ENCODE data around the gene PADI3.

Gene PADI3

DNA sequence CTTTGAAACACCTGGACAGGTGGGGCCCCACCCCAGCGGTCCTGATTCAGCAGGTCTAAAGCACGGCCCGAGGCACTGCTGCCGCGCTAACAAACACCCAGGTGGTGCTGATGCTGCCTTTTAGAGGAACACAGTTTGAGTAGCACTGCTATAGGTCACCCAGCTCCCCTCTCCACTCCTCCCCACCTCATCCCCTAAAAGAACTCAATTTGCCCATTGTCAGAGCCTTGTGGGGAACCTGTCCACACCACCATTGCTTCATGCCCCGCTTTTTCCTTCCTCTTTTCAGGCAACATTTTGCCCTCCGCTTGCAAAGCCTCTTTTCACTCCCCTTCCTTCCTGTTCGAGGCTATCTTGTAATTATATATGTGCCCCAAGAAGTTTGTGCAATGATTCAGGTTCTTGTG lies 32.9 kb downstream of the PADI3 start:
- intact Hi-C loops (cut with DNase I) = no loop called here
- DNase-seq = peak in 4 of 42 donors; percentile 9 to 43 (median 20)

DNA sequence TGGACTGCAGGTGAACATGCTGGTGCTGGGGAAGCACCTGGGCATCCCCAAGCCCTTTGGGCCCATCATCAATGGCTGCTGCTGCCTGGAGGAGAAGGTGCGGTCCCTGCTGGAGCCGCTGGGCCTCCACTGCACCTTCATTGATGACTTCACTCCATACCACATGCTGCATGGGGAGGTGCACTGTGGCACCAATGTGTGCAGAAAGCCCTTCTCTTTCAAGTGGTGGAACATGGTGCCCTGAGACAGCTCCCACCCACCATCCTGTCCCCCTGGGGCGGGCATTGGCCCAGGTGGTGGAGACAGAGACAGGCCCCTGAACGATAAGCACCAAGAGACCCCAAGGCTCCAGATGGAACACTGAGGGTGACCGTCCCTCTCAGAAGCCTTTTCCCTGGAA lies 33.9 kb downstream of the PADI3 start:
- intact Hi-C loops (cut with DNase I) = no loop called here

DNA sequence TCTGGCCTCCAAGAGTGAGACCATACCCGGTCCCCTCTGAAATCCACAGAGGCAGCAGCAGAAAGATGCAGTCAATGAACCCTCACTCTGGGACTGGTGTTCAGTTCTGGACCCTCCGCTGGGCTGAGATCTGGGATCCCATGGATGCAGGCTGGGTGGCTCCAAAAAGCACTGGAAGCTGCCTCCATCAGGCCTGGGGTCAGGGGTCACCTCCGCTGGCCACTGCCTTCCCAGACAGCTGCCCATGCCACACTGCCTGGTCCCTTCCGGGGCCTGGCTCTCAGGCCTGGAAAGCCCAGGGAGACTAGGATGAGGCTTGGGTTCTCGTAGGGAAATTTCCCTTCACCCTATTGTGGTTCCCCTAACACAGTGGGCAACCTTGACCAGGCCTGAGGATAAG lies 37.7 kb downstream of the PADI3 start:
- intact Hi-C loops (cut with DNase I) = no loop called here
- DNase-seq = no peak

More for the DNA sequence above, 33.9 kb downstream of the PADI3 start:
- DNase-seq = no peak

DNA sequence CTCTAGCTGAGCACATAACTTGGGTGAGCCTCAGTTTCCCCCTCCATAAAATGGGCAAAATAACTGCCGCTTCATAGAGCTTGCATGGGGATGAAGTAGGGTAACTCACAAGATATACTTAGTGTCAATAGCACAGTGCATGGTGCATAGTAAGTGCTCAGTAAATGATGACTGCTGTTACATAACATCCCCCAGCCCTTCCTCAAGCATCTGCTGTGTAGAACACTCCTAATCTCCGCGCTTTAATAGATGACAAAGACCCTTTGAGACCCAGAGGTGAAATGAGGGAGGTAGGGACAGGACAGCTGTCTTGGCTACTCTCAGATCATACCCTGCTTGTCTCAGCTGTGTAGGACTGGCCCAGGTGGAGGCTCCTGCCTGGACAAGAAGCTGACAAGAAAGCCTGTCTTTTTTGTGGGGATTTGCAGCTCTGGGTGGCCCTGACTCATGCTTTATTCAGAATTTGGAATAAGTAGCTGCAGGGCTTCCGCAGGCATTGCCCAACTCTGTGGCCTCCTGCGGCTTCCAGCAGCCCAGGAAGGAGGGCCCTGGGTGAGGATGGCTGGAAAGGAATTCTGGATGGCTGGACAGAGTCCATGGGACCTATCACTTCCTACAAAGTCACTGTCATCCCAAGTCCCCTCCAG lies 38.4 kb downstream of the PADI3 start:
- intact Hi-C loops (cut with DNase I) = no loop called here
- DNase-seq = no peak

DNA sequence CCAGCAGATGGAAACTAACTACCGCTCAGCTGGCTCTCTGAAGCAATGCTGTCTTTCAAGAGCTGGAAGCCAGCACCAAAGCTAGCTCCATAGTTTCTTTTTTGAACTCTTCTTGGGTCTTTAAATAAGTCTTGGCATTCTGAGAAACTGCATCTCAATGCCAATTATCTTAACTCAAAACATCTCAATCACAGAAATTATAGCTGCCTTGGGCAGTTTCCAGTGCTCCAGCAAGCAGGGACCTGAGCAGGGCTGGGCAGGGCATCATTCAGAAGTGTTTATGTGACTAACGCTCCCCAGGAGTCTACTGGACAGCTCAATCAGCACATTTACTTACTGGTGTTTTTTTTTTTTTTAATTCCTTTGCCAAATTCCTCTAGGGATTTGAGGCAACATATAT lies 40.8 kb downstream of the PADI3 start:
- DNase-seq = no peak
- intact Hi-C loops (cut with DNase I) = no loop called here

DNA sequence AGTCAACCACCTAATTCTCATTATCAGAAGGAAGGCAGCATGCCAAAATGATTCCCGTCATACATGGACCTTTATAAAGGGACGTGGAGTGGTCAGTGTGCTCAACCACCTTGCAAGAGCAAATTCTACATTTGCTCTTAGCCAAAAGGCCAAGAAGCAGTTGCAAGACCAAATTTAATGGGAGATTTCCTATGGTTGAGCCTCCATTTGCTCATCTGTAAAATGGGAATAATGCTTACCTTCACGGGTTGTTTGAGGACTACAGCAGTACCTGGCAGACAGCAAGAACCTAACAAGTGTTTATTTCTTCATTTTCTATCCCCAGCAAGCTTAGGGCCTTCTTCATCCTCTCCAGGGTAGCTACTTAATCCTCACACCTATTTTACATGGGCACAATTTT lies 41.7 kb downstream of the PADI3 start:
- intact Hi-C loops (cut with DNase I) = no loop called here
- no peak for DNase-seq

DNA sequence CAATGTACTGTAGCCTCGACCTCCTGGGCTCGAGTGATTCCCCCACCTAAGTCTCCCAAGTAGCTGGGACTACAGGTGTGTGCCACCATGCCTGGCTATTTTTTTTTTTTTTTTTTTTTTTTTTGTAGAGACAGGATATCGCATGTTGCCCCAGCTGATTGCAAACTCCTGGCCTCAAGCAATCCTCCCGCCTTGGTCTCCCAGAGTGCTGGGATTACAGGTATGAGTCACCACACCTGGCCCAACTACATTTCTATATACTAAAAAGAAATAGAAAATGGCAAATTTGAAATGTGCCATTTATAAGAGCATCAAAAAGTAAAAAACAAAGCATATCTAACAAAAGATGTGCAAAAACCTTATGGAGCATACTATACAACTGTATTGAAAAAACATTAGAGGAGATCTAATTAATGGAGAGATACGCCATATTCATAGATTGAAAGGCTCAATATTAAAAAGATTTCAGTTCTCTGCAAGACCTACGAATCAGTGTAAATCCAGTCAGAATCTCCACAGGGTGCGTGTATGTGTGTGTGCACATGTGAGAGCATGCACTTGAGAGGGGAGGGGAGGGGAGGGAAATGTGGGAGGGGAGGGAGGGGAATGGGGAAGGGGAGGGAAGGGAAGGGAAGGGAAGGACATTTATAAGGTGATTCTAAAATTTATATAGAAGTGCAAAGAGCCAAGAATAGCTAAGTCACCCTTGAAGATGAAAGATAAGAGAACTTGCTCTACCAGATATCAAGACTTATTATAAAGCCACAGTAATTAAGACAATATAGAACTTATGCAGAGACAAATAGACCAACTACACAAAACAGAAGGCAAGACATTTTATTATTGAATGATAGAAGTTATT lies 43.6 kb downstream of the PADI3 start:
- DNase-seq = no peak
- intact Hi-C loops (cut with DNase I) = no loop called here

DNA sequence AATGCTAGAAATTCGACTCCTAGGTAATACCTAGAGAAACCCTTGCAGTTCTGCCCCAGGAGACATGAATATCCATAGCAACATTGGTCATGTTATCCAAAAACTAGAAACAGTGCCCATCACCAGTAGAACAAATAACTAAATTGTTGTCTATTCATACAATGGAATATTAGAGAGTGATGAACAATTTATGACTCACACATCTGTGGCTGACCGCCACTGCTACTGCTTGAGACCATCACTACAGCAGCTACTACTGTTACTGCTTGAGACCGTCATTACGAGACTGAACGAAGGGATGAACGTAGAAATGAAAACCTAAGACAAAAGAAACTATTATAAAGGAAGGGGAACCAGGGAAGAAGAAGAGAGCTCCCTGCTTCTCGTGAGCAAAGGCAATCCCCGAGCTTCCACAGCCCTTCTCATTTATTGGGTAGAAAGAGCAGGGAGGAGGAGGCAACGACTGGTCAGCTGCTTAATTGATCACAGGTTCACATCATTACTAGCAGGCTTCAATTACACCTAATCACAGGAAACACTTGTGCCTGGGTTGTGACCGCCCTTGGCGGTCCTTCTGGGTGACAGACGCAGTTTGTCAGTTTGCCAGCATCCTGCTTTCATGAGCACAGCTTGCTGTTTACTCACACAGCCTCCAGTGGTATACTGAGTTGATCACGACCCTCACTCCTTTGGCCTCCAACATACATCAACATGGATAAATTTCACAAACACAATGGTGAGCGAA lies 45.0 kb downstream of the PADI3 start:
- intact Hi-C loops (cut with DNase I) = no loop called here
- no peak for DNase-seq

DNA sequence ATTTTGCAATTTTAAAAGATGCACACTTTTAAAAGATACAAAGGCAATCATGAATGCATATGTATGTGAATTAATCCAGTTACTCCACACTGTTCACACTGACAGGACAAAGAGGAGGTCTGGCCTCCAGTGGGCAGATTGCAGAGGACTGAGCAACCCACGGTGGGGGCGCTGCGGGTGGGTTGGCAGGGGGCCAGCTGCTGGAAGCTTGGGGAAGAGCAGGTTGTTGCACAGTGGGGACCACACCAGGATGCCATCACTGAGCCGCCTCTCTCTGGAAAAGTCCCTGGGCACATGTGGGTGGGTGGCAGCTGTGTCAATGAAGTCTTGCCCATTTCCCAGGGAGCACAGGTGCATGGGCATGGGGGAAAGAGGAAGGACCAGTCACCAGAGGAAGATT lies 46.4 kb downstream of the PADI3 start:
- DNase-seq = no peak
- intact Hi-C loops (cut with DNase I) = no loop called here

DNA sequence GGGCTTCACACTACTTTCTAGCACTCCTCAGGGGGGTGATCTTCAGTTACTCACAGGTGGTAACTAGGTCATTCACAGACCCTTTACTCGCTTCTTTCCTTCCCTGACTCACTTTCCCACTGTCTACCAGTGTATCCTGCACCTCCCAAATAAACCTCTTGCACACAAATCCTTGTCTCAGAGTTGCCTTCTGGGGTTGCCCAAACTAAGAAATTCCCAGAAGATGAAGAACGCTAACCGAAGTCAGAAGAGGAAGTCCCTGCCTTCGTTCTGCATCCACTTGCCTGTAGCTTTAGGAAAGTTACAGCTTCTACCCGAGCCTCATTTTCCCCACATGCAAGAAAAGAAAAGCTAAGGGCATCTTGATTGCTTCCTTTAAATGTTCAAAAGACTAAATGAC lies 47.2 kb downstream of the PADI3 start:
- no peak for DNase-seq
- intact Hi-C loops (cut with DNase I) = no loop called here

DNA sequence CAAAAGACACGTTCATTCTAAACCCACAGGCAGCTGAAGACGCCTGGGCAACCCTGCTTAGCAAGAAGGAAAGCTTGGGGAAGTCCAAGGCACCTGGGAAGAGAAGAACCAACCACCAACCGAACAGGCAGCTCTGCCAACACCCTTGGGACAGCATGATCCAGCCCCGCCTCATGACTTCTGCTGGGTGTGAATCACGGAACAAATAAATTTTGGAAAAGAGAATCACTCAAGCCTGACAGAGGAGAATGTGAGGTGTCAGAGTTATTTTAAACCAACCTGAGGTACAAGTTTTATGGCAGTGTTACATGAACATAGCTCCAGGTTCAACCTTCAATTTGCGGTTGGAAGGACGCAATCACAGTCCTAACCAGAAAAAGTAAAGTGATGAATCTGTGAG lies 49.1 kb downstream of the PADI3 start:
- DNase-seq = no peak
- intact Hi-C loops (cut with DNase I) = no loop called here

DNA sequence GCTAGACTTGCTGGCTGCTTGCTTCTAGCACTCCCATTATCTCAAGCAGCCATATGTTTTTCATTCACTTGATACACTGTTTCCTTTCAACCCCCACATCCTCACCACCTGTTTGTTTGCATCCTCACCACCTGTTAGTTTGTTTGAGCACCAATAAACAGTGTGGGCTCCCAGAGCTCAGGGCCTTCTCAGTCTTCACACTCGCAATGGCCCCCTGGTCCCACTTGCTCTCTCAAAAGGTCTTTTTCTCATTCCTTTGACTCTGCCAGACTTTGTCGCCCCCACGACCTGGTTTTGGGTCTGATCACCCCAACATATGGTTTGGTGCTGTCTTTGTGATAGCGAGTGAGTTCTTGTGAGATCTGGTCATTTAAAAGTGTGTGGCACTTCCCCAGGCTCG lies 52.9 kb downstream of the PADI3 start:
- no peak for DNase-seq
- intact Hi-C loops (cut with DNase I) = no loop called here

DNA sequence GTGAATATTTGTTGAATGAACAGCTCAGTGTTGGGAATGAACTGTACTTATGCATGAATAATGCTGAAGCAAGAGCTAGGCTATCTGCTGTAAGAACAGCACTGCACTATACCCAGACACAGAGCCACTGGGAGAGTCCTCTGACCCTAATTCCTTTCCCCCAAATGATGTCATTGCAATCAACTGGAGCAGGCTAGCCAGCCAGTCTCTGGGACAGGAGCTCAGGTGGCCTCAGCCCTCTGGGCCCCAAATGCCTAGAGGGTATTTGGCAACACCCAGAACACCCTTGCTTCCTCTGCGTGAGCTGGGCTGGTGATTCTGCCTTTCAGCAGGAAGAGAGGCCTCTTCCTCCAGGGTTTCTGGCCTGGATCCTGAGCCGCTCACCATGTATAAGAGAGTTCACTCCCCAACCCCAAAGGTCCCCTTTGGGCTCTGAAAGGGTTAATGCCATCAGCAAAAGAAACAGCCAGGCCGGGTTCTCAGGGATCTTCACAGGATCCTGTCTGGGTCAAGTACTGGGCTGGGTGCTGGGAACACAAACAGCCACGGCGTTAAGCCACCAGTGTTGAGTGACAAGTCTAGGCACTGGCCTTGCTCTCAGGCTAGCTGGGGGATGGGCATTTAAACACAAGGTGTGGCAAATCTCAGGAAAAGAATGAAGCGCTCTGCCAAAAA lies 55.4 kb downstream of the PADI3 start:
- intact Hi-C loops (cut with DNase I) = no loop called here
- DNase-seq = no peak

DNA sequence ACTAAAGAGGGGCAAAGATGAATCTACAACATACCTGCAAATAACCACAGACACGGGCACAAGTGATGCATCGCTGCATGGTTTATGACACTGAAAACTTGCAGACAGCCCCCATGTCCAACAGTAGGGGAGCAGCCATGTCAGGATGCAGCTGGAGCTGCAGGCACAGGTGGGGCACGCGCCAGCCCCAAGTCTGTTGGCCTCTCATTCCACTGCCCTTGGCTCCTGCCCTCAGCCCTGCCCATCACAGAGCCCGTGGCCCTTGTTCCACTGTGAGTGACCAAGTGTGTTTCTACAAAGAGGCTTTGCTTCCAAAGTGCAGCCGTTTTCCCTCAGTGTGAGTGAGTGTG lies 55.9 kb downstream of the PADI3 start:
- intact Hi-C loops (cut with DNase I) = no loop called here
- no peak for DNase-seq

DNA sequence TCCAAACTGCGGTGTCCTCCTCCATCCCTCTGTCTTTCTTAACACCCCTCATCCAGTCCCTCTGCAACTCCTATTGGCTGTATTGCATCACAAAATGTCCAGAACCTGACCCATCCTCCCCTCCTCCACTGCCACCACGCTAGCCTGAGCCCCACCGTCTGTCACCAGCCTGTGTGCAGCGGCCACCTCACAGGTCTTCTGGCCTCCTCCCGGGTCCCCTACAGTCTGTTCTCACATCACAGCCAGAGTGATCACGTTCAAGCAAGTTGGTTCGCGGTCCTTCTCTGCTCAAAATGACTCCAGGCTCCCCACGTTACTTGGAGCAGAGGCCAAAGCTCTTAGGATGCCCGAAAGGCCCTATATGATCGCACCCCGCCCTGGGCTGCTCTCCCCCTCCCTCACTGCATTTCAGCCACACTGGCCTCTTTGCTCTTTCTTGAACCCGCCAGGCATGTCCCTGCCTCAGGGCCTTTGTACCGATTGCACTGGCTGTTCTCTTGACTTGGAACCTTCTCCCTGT lies 56.7 kb downstream of the PADI3 start:
- intact Hi-C loops (cut with DNase I) = no loop called here
- DNase-seq = no peak

DNA sequence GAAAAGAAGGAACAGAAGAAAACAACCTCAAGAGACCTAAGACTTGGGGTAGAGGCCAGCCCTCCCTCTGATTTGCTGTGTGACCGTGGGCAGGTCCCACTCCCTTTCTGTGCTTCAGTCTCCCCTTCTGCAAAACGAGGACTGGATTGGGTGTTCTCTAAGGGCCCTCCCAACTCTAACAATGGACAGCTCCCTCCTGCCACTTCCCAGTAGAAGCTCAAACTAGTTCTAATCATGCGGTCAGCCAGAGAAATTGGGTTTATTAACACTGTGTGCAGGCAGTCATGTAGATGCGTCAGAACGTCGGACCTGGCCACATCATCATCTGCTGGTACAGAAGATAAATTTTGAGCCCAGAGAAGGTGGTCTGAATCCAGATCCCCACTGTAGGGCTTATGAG lies 57.5 kb downstream of the PADI3 start:
- intact Hi-C loops (cut with DNase I) = no loop called here
- no peak for DNase-seq

DNA sequence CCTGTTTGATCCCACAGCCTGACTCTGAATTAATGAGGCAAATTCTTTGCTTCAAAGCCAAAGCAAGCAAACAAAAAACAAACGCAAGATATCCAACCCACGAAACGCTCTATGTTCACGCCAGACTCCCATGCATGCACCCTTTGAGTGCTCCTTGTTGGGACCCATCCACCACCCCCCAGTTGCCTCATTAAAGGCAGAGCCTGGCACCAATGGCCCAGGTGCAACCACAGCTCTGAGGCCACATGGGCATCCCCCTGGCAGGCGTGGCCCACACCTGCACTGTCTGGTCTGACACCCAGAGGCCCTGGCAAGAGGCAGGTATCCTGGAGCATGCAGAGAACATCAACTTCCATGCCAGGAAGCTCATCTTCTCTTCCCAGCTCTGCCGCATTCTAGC lies 58.0 kb downstream of the PADI3 start:
- no peak for DNase-seq
- intact Hi-C loops (cut with DNase I) = no loop called here

DNA sequence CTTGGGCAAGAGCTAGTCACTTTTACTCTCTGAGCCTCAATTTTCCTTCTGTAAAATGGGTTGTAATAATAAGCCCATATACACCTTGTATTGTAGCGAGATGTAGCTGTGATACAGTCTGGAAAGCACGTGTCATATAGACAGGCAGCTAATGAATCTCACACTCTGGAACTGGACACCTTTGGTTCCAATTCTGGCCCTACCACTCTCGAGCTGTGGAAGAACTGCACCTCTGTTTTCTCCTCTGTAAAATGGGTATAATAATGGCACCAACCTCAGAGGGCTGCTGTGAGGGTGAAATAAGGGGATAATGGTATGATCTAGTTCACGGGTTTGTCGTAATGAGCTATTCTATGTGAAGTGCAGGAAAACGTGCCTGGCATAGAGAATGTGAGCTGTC lies 58.4 kb downstream of the PADI3 start:
- DNase-seq = no peak
- intact Hi-C loops (cut with DNase I) = no loop called here

DNA sequence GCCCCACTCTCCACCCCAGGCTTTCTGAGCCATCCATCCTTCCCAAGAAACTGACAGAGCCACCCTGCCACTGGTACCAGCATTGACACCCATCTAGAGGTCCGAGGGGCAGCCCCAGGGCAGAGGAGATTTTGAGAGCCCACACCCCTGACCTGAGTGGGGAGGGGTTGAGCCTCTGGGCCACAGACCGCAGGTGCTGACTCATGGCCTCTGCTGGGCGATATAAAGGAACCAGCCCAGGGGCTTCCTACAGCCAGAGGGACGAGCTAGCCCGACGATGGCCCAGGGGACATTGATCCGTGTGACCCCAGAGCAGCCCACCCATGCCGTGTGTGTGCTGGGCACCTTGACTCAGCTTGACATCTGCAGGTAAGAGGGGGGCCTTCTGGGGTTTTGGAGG lies 59.0 kb downstream of the PADI3 start, which contains the start of gene PADI4:
TSS of gene PADI4 (plus strand) at position 252 of the 400 bp plus-strand sequence. CDS start at position 278, 26 bp downstream.
- intact Hi-C loops (cut with DNase I) = no loop called here
- peak in 1 of 42 donors; percentile 20 for DNase-seq
